CD4-positive, alpha-beta T cell treated with Interleukin-15 for 1 hour (primary cell): ENCODE measurements around the gene UBXN6.

Source experiments
- DNase-seq: peaks from one replicate; pipeline ENCODE4 v3.0.0-alpha.2; 2020

UBXN6 gene

DNA sequence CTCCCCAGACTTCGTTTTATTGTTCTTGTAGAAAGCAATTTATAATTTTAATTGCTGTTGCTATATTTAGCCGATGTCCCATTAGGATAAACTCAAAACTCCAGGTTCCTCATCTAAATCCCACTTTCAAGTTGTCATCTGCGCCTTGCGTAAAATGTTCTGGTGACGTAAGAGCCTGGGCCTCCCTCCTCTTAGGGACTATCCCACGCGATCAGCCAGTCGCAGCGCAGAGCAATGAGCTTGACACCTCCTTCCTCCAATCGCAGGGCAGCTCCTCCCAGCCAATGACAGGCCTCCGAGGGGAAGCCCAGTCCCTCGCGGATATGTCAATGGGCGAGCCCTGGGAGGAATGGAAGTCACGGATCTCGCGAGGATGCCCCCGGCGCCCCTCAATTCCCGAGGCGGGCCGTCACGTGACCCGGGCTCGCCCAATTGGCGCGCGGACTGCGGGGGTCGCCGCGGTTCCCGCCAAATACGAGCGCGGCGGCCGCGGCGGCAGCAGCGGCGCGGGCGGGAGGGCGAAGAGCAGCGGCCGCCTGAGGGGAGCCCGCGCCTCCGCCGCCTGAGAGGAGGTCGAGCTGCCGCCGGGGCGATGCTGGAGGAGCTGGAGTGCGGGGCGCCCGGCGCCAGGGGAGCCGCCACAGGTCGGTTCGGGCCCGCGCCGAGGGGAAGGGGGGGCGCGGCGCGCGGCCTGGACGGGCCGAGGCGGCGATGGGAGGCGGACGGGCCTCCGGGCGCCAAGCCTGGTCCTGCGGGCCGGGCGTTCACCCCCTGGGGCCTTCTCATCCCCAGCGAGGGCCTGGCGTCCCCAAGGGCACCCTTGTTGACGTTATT is 55.2 kb downstream of the UBXN6 start, which contains the start of gene CHAF1A:
TSS of gene CHAF1A (plus strand) at position 470 of the 834 bp plus-strand sequence. CDS start at position 593, 123 bp downstream.
- peak; percentile 100 for DNase-seq

DNA sequence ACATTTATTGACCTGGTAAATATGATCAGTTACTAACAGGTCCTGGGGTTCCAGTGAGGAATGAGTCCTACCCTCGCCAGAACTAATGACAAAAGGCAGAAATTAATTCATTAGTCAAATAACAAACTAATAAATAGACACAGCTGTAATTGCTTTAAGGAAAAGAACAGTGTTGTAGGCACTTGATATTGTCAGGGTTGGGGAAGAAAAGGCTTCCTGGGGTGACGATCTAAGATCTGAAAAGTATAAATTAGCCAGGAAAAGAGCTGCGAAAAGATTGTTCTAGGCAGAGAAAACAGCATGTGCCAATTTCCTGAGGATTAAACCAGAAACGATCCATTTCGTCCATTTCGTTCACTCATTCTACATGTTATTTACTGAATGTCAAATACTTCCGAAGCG is 55.8 kb downstream of the UBXN6 start:
- no peak for DNase-seq

DNA sequence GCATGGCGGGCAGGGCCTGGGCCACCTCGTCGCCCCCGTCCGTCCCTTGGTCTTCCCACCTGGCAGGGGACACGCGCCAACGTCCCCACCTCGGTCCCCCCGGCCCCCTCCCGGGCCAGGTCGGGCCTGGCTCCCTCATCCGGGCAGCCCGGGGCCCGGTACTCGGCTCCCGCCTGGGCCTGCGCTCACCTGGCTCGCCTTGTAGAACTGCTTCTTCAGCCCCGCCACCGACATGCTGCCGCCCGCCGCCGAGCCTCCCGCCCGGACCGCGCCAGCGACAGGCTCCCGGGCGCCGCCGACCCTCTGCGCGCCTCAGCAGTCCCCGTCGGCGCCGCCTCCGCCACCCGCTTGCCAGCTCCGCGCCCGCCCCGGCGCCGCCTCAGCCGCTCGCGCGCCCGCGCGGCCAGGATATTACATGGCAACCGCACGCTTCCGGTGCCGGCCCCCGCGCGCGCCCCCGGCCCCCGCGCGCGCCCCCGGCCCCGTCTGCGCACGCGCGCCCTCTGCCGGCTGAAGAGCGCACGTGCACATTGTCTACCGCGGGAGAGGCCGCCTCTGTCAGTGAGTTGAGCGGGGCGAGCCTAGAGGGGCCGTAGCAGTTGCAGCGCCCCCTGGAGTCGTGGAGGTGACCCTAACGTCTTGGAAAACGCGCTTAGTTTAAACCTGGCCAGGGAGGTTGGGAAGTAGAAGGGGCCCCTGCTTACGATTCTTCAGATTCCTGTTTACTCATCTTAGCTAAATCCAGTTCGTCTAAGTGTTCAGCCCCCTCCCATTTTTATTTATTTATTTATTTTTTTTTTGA is 57.3 kb downstream of the UBXN6 start, which contains the start of gene SH3GL1:
TSS of gene SH3GL1 (minus strand) at position 413 of the 802 bp plus-strand sequence. CDS start at position 234, 179 bp downstream.
- peak; percentile 91 for DNase-seq

DNA sequence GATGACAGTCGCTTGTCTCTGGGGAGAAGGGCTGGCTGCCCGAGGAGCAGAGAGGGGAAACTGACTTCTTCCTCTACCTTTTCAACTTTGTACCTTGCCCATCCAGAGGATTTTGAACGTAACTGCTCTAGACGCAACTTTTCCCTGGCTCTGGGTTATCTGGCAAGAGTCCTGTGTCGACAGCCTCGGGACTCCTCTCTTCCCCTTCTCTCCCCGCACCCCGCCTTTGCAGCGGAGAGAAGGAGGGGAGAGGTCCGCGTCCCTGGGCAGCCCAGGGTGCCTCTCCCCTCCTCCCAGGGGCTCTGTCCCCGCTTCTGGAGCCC is 57.8 kb downstream of the UBXN6 start:
- DNase-seq, result no peak

DNA sequence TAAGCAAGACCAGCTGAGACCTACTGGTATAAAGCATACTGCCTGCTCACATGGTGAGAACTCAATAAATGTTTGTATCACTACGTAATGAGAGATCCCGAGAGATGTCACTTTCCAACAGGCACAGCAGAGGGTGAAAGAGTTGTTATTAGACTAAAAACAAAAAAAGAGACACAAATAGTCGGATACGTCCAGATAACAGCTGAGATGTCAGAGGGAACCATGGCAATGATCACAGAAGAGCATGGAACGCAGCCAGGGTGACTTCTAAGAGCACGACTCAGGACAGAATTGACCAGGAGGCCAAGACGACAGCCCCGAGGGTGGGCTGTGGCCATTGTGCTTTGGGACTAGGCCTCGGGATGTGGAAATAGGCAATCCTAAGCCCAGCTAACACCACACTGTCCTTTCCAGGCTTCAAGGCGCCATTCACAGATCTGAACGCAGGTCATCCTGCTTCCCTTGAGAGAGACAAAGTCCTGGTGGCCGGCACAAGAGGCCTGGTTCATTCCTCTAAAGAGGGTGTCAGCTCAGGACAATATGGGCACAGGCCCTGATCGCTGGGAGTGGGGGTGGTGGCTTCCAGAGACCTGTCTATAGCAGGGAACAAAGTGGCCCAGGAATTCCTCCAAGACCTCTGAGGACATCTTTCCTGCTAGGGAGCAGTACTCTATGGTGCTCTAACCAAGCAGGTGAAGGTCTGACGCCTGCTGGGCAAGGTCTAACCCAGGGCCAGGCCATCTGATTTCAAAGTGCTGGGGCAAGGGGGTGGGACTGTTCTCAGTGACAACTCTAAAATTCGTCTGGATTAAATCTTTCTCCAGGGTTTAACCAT is 60.4 kb downstream of the UBXN6 start:
- DNase-seq, result no peak
